Neural crest cell (in vitro differentiated cells): ENCODE data around the gene ZBED2. TPM values are rescaled to one million over a fixed set of nuclear protein-coding genes. Genes with fewer than 3 reads are reported as not detected.

Experiments
- DNase-seq: peaks from one replicate; pipeline ENCODE4 v3.0.0; 2021; ENCODE audit warnings: low read depth, mixed read lengths, low spot score
- H3K27ac Mint-ChIP-seq: one replicate; pipeline ENCODE4 v1.8.0; 2021; ENCODE audit warnings: mild to moderate bottlenecking, mixed read lengths; ENCODE audit not compliant: unreplicated experiment
- H3K27me3 Mint-ChIP-seq: 2 replicates; pipeline ENCODE4 v1.8.0; 2021; ENCODE audit warnings: low read depth, mild to moderate bottlenecking, mixed read lengths
- H3K36me3 Mint-ChIP-seq: 2 replicates; pipeline ENCODE4 v1.8.0; 2021; ENCODE audit warnings: low read depth, mild to moderate bottlenecking, mixed read lengths
- H3K4me1 Mint-ChIP-seq: 2 replicates; pipeline ENCODE4 v1.8.0; 2021; ENCODE audit warnings: mixed read lengths
- H3K4me3 Mint-ChIP-seq: one replicate; pipeline ENCODE4 v1.8.0; 2021; ENCODE audit warnings: mild to moderate bottlenecking, mixed read lengths
- H3K9me3 Mint-ChIP-seq: 2 replicates; pipeline ENCODE4 v1.8.0; 2021; ENCODE audit warnings: mixed read lengths
- CTCF ChIP-seq: fragments of 200-600 bp; sonication (generic); conservative IDR thresholded peaks from 2 replicates; pipeline ENCODE4 v1.5.0; 2021; ENCODE audit warnings: antibody characterized with exemption, mild to moderate bottlenecking
- total RNA-seq: library from RNA; stranded (reverse); gene quantifications from 2 replicates; pipeline ENCODE4 v1.2.1, GENCODE V29; 2021

Gene ZBED2
- total RNA-seq, 1 donor from 2014 or later, result not detected

- H3K27ac Mint-ChIP-seq, result no peak overlapping the region
- no peak overlapping the region for H3K4me3 Mint-ChIP-seq
- TF ChIP-seq CTCF, result peak; percentile 55
- H3K36me3 Mint-ChIP-seq, result no peaks in the 10 kb centered on the region
- DNase-seq, result peak; percentile 42
- H3K27me3 Mint-ChIP-seq, result no peaks in the 10 kb centered on the region
- H3K9me3 Mint-ChIP-seq, result no peaks in the 10 kb centered on the region
- H3K4me1 Mint-ChIP-seq, result no peaks in the 10 kb centered on the region
Measured at GRCh38 chr3:111621535-111621934, 26.4 kb upstream of the ZBED2 start.

- Mint-ChIP-seq H3K4me3 (no peak overlapping the region), H3K4me1 (no peaks in the 10 kb centered on the region), H3K27ac (no peak overlapping the region), H3K9me3 (peaks cover 2% of the 10 kb centered on the region), H3K36me3 (no peaks in the 10 kb centered on the region), H3K27me3 (no peaks in the 10 kb centered on the region)
- no peak for TF ChIP-seq CTCF
- DNase-seq, result no peak
Measured at GRCh38 chr3:111619833-111620232, 24.7 kb upstream of the ZBED2 start.

- peaks cover 2% of the 10 kb centered on the region for H3K9me3 Mint-ChIP-seq
- no peaks in the 10 kb centered on the region for H3K27me3 Mint-ChIP-seq
- H3K27ac Mint-ChIP-seq, result no peak overlapping the region
- H3K36me3 Mint-ChIP-seq, result no peaks in the 10 kb centered on the region
- H3K4me3 Mint-ChIP-seq, result no peak overlapping the region
- H3K4me1 Mint-ChIP-seq, result no peaks in the 10 kb centered on the region
- no peak for DNase-seq
- no peak for TF ChIP-seq CTCF
Measured at GRCh38 chr3:111618945-111619344, 23.8 kb upstream of the ZBED2 start.

GRCh38 chr3:111617912-111618601 is 22.9 kb upstream of the ZBED2 start:
- Mint-ChIP-seq H3K4me3 (no peak overlapping the region), H3K9me3 (peaks cover 2% of the 10 kb centered on the region), H3K27ac (no peak overlapping the region), H3K4me1 (no peaks in the 10 kb centered on the region), H3K36me3 (no peaks in the 10 kb centered on the region), H3K27me3 (no peaks in the 10 kb centered on the region)
- TF ChIP-seq CTCF, result no peak
- no peak for DNase-seq

- H3K4me3 Mint-ChIP-seq, result no peak overlapping the region
Measured at GRCh38 chr3:111617406-111617805, 22.3 kb upstream of the ZBED2 start.

More at GRCh38 chr3:111617406-111617805, 22.3 kb upstream of the ZBED2 start:
- TF ChIP-seq CTCF, result no peak
- DNase-seq, result no peak
- Mint-ChIP-seq H3K36me3 (no peaks in the 10 kb centered on the region), H3K9me3 (peaks cover 2% of the 10 kb centered on the region), H3K27me3 (no peaks in the 10 kb centered on the region), H3K4me1 (no peaks in the 10 kb centered on the region), H3K27ac (no peak overlapping the region)
